ENCODE data around the gene IMPA2.
"Not testable (repeated sequence)": the region's sequence is repeated elsewhere in the genome, so short reads cannot be mapped to it uniquely, and the experiment has no call there.

Gene IMPA2

GRCh38 chr18:11981192-11981542 is at the start of gene IMPA2:
Gene IMPA2 (plus strand): TSS chr18:11981507. CDS start chr18:11981670, 163 bp downstream.
- DNase-seq (ENCODE audit: low read depth): peak; percentile 88

- DNase-seq (ENCODE audit: low read depth): no peak
Observed at GRCh38 chr18:11932393-11932792, 48.9 kb upstream of the IMPA2 start.

GRCh38 chr18:11937874-11938478 is 43.3 kb upstream of the IMPA2 start:
- peak; percentile 53 for DNase-seq (ENCODE audit: low read depth)

GRCh38 chr18:11940956-11941355 is 40.4 kb upstream of the IMPA2 start:
- DNase-seq (ENCODE audit: low read depth): no peak

GRCh38 chr18:11943551-11943950 is 37.8 kb upstream of the IMPA2 start:
- no peak for DNase-seq (ENCODE audit: low read depth)

- no peak for DNase-seq (ENCODE audit: low read depth)
Observed at GRCh38 chr18:11944252-11944651, 37.1 kb upstream of the IMPA2 start.

GRCh38 chr18:11944786-11945185 is 36.5 kb upstream of the IMPA2 start:
- DNase-seq (ENCODE audit: low read depth): no peak

GRCh38 chr18:11945834-11946659 is 35.3 kb upstream of the IMPA2 start:
- DNase-seq (ENCODE audit: low read depth): not testable (repeated sequence)

GRCh38 chr18:11946756-11947155 is 34.6 kb upstream of the IMPA2 start:
- DNase-seq (ENCODE audit: low read depth): no peak

GRCh38 chr18:11947214-11948191 is 33.8 kb upstream of the IMPA2 start:
- peak; percentile 30 for DNase-seq (ENCODE audit: low read depth)

GRCh38 chr18:11948852-11949523 is 32.3 kb upstream of the IMPA2 start:
- DNase-seq (ENCODE audit: low read depth): no peak

GRCh38 chr18:11950824-11951223 is 30.5 kb upstream of the IMPA2 start:
- DNase-seq (ENCODE audit: low read depth): no peak

GRCh38 chr18:11951390-11951851 is 29.9 kb upstream of the IMPA2 start:
- no peak for DNase-seq (ENCODE audit: low read depth)

- DNase-seq (ENCODE audit: low read depth): no peak
Observed at GRCh38 chr18:11953113-11953512, 28.2 kb upstream of the IMPA2 start.

GRCh38 chr18:11955239-11956029 is 25.9 kb upstream of the IMPA2 start:
- DNase-seq (ENCODE audit: low read depth): no peak

- DNase-seq (ENCODE audit: low read depth): no peak
Observed at GRCh38 chr18:11956371-11957308, 24.7 kb upstream of the IMPA2 start.

- DNase-seq (ENCODE audit: low read depth): no peak
Observed at GRCh38 chr18:11957636-11958035, 23.7 kb upstream of the IMPA2 start.

GRCh38 chr18:11959651-11960050 is 21.7 kb upstream of the IMPA2 start:
- DNase-seq (ENCODE audit: low read depth): not testable (repeated sequence)

- no peak for DNase-seq (ENCODE audit: low read depth)
Observed at GRCh38 chr18:11960743-11961380, 20.4 kb upstream of the IMPA2 start.

All from stimulated activated CD8-positive, alpha-beta memory T cell treated with anti-CD3 and anti-CD28 coated beads, Interleukin-15, amount 100 ng/mL, for 24 hours (primary cell).